HEK293 (cell line): ENCODE data around the gene AUP1.

Source experiments
- CTCF ChIA-PET: fragments of 350-600 bp; formaldehyde crosslinking; extraction: SDS; loops from one replicate; lab custom pipeline; 2021; ENCODE audit warnings: antibody characterized with exemption; lab: Yijun Ruan, JAX
- POLR2A ChIA-PET: fragments of 300-600 bp; formaldehyde crosslinking; extraction: SDS; loops from one replicate; lab custom pipeline; 2020; ENCODE audit warnings: antibody characterized with exemption, inconsistent platforms; lab: Yijun Ruan, JAX
- H3K27ac ChIP-seq: fragments of 200-500 bp; sonication (Bioruptor generic); 2 replicates; pipeline ENCODE4 v1.5.1; 2014; ENCODE audit warnings: low read depth, low read length, control low read depth, inconsistent platforms; ENCODE audit errors: extremely low read depth
- H3K36me3 ChIP-seq, 2 experiments: fragments of 200-500 bp in 1 of 2; sonication (Bioruptor generic) in 1 of 2; 1 replicate in 1 of 2; 2 replicates in 1 of 2; pipeline ENCODE4 v1.5.1; 2014 to 2017; ENCODE audit warnings: inconsistent platforms in 2 of 2, low read length in 2 of 2; ENCODE audit not compliant: control insufficient read depth in 2 of 2, insufficient read depth in 1 of 2
- H3K4me1 ChIP-seq: fragments of 200-500 bp; sonication (Bioruptor generic); 2 replicates; pipeline ENCODE4 v1.5.1; 2014; ENCODE audit warnings: mild to moderate bottlenecking, low read length, inconsistent platforms; ENCODE audit not compliant: control insufficient read depth, insufficient read depth
- H3K4me3 ChIP-seq: 2 replicates; pipeline ENCODE4 v1.5.1; 2011; ENCODE audit warnings: low read depth, mild to moderate bottlenecking, control low read depth, low read length, moderate library complexity
- H3K9me3 ChIP-seq: fragments of 200-500 bp; sonication (Bioruptor generic); 2 replicates; pipeline ENCODE4 v1.5.1; 2014; ENCODE audit warnings: low read depth, low read length, inconsistent platforms; ENCODE audit not compliant: control insufficient read depth, insufficient read depth
- GLI2 ChIP-seq: fragments of 450-650 bp; formaldehyde crosslinking; IDR thresholded peaks from 2 replicates; pipeline ENCODE4; 2017; ENCODE audit warnings: missing biosample characterization, missing genetic modification characterization, low read depth, borderline replicate concordance
- IKZF3 ChIP-seq: fragments of 450-650 bp; IDR thresholded peaks from 2 replicates; pipeline ENCODE4 v1.5.0; 2018; ENCODE audit warnings: missing biosample characterization, mild to moderate bottlenecking, missing genetic modification characterization, moderate library complexity
- KLF1 ChIP-seq: fragments of 450-650 bp; formaldehyde crosslinking; IDR thresholded peaks from 2 replicates; pipeline ENCODE4 v1.5.1; 2016; ENCODE audit warnings: missing biosample characterization, missing genetic modification characterization
- KLF16 ChIP-seq: fragments of 450-650 bp; formaldehyde crosslinking; IDR thresholded peaks from 2 replicates; pipeline ENCODE4 v1.5.1; 2017; ENCODE audit warnings: missing biosample characterization, missing genetic modification characterization
- MZF1 ChIP-seq: fragments of 450-650 bp; formaldehyde crosslinking; IDR thresholded peaks from 2 replicates; pipeline ENCODE4 v1.5.1; 2017; ENCODE audit warnings: missing biosample characterization, missing genetic modification characterization, borderline replicate concordance
- OSR2 ChIP-seq: fragments of 450-650 bp; formaldehyde crosslinking; IDR thresholded peaks from 2 replicates; pipeline ENCODE4 v1.5.1; 2016; ENCODE audit warnings: missing biosample characterization, missing genetic modification characterization
- SP2 ChIP-seq: fragments of 450-650 bp; formaldehyde crosslinking; IDR thresholded peaks from 2 replicates; pipeline ENCODE4 v1.5.1; 2016; ENCODE audit warnings: missing biosample characterization, missing genetic modification characterization
- ZBTB1 ChIP-seq: fragments of 450-650 bp; formaldehyde crosslinking; IDR thresholded peaks from 2 replicates; pipeline ENCODE4 v1.5.1; 2016; ENCODE audit warnings: missing biosample characterization, missing genetic modification characterization
- ZBTB21 ChIP-seq: fragments of 450-650 bp; formaldehyde crosslinking; IDR thresholded peaks from 2 replicates; pipeline ENCODE4 v1.5.1; 2017; ENCODE audit warnings: missing biosample characterization, missing genetic modification characterization
- ZEB2 ChIP-seq: fragments of 450-650 bp; formaldehyde crosslinking; IDR thresholded peaks from 2 replicates; pipeline ENCODE4 v1.5.1; 2016; ENCODE audit warnings: missing biosample characterization, missing genetic modification characterization
- ZIC2 ChIP-seq: fragments of 450-650 bp; formaldehyde crosslinking; IDR thresholded peaks from 2 replicates; pipeline ENCODE4 v1.5.1; 2016; ENCODE audit warnings: missing biosample characterization, missing genetic modification characterization
- ZNF335 ChIP-seq: fragments of 450-650 bp; formaldehyde crosslinking; conservative IDR thresholded peaks from 2 replicates; pipeline ENCODE4 v1.5.1; 2016; ENCODE audit warnings: missing biosample characterization, missing genetic modification characterization
- ZNF514 ChIP-seq: fragments of 450-650 bp; formaldehyde crosslinking; IDR thresholded peaks from 2 replicates; pipeline ENCODE4 v1.5.1; 2016; ENCODE audit warnings: missing biosample characterization, missing genetic modification characterization
- ZNF521 ChIP-seq: fragments of 450-650 bp; formaldehyde crosslinking; IDR thresholded peaks from 2 replicates; pipeline ENCODE4 v1.5.1; 2017; ENCODE audit warnings: missing biosample characterization, mild to moderate bottlenecking, missing genetic modification characterization
- ZNF785 ChIP-seq: fragments of 450-650 bp; formaldehyde crosslinking; IDR thresholded peaks from 2 replicates; pipeline ENCODE4 v1.5.1; 2016; ENCODE audit warnings: missing biosample characterization, missing genetic modification characterization
- ZNF792 ChIP-seq: fragments of 450-650 bp; formaldehyde crosslinking; IDR thresholded peaks from 2 replicates; pipeline ENCODE4 v1.5.1; 2016; ENCODE audit warnings: missing biosample characterization, missing genetic modification characterization
- TF ChIP-seq, protein P1 (sequence below): fragments of 450-650 bp; formaldehyde crosslinking; IDR thresholded peaks from 2 replicates; pipeline ENCODE4 v1.5.1; 2016; ENCODE audit warnings: missing biosample characterization, missing genetic modification characterization
- TF ChIP-seq, protein P2 (sequence below): fragments of 450-650 bp; formaldehyde crosslinking; conservative IDR thresholded peaks from 2 replicates; pipeline ENCODE4 v1.5.1; 2016; ENCODE audit warnings: low read depth, missing biosample characterization, missing genetic modification characterization

Gene AUP1

DNA sequence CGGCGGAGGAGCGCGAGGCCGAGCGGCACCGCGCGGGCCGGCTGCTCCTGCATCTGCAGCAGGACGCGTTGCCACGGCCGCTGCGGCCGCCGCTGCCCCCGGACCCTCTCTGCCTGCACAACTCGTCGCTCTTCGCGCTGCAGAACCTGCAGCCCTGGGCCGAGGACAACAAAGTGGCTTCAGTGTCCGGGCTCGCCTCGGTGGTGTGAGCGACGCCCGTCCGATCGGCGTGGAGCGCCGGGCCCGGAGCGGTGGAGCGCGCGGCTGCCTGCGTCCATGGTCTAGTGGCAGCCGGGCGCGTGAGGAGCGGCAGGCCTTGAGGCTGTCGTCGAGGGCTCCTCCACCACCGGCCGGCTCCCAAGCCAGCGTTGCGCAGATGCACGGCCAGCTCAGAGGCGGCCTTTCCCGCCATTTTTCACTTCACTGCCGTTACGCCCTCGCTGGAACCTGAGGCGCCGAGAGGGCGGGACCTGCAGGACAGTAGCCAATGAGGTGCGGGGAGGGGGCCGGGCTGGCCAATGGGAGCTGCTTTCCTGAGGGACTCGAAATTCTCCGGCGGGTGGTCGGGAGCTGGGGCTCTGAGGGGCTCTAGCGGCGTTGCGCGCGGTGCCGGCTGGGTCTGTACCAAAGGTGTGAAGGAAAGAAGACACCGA is 13.4 kb downstream of the AUP1 start (continued):
- TF ChIP-seq, protein P1, sequence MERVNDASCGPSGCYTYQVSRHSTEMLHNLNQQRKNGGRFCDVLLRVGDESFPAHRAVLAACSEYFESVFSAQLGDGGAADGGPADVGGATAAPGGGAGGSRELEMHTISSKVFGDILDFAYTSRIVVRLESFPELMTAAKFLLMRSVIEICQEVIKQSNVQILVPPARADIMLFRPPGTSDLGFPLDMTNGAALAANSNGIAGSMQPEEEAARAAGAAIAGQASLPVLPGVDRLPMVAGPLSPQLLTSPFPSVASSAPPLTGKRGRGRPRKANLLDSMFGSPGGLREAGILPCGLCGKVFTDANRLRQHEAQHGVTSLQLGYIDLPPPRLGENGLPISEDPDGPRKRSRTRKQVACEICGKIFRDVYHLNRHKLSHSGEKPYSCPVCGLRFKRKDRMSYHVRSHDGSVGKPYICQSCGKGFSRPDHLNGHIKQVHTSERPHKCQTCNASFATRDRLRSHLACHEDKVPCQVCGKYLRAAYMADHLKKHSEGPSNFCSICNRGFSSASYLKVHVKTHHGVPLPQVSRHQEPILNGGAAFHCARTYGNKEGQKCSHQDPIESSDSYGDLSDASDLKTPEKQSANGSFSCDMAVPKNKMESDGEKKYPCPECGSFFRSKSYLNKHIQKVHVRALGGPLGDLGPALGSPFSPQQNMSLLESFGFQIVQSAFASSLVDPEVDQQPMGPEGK (tag by site-specific recombination) = no peak
- TF ChIP-seq ZNF335 (tag by site-specific recombination) = no peak
- TF ChIP-seq, all 188 proteins: peak for 0

DNA sequence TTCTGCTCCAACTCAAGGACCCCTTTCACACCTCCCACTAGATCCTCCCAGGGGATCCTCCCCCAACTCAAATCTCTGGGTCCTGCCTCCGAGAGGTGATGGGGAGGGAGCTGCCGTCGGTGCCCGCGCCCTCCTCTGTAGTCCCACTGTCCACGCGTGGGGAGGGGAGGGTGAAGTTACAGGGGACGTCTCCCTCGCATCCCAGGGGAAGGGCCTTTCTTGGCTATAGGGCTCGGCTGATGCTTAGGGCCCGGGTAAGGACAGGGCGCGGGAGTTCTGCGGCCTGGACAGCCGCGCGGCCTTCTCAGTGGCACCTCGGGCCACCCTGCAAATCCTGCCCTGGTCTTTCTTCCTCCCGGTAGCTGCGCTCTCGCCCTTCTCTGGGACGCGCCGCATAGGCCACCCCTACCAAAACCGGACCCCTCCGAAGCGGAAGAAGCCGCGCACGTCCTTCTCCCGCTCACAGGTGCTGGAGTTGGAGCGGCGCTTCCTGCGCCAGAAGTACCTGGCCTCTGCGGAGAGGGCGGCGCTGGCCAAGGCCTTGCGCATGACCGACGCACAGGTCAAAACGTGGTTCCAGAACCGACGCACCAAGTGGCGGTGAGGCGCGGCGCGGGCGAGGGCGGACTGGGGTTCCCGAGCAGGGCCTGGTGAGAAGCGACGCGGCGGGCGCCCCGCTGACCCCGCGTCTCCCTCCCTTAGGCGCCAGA is 14.1 kb downstream of the AUP1 start:
- TF ChIP-seq GLI2 (no peak), ZNF521 (no peak), IKZF3 (no peak), ZIC2 (no peak), ZNF785 (no peak), ZEB2 (tag by site-specific recombination) (no peak), OSR2 (no peak), KLF1 (tag by site-specific recombination) (no peak), ZBTB1 (tag by site-specific recombination) (no peak), ZNF792 (tag by site-specific recombination) (no peak), KLF16 (tag by site-specific recombination) (no peak), MZF1 (tag by site-specific recombination) (no peak), SP2 (tag by site-specific recombination) (no peak), ZNF514 (no peak), ZBTB21 (tag by site-specific recombination) (no peak)
- TF ChIP-seq, protein P2, sequence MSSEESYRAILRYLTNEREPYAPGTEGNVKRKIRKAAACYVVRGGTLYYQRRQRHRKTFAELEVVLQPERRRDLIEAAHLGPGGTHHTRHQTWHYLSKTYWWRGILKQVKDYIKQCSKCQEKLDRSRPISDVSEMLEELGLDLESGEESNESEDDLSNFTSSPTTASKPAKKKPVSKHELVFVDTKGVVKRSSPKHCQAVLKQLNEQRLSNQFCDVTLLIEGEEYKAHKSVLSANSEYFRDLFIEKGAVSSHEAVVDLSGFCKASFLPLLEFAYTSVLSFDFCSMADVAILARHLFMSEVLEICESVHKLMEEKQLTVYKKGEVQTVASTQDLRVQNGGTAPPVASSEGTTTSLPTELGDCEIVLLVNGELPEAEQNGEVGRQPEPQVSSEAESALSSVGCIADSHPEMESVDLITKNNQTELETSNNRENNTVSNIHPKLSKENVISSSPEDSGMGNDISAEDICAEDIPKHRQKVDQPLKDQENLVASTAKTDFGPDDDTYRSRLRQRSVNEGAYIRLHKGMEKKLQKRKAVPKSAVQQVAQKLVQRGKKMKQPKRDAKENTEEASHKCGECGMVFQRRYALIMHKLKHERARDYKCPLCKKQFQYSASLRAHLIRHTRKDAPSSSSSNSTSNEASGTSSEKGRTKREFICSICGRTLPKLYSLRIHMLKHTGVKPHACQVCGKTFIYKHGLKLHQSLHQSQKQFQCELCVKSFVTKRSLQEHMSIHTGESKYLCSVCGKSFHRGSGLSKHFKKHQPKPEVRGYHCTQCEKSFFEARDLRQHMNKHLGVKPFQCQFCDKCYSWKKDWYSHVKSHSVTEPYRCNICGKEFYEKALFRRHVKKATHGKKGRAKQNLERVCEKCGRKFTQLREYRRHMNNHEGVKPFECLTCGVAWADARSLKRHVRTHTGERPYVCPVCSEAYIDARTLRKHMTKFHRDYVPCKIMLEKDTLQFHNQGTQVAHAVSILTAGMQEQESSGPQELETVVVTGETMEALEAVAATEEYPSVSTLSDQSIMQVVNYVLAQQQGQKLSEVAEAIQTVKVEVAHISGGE (tag by site-specific recombination) = no peak
- POLR2A ChIA-PET = interaction anchor here (0.9 to 1.0 kb wide), 2 partner anchors 10 to 14 kb away, joined by 3 to 4 read pairs; partner anchors contain the start of genes AUP1, DQX1 and HTRA2
- Histone ChIP-seq H3K27ac (no peak overlapping the region), H3K4me1 (no peaks in the 10 kb centered on the region), H3K9me3 (no peaks in the 10 kb centered on the region), H3K4me3 (no peak overlapping the region), H3K36me3 (no peaks in the 10 kb centered on the region)
- CTCF ChIA-PET = no interaction called here
